ENCODE data around the gene WBP2.

Gene WBP2

DNA sequence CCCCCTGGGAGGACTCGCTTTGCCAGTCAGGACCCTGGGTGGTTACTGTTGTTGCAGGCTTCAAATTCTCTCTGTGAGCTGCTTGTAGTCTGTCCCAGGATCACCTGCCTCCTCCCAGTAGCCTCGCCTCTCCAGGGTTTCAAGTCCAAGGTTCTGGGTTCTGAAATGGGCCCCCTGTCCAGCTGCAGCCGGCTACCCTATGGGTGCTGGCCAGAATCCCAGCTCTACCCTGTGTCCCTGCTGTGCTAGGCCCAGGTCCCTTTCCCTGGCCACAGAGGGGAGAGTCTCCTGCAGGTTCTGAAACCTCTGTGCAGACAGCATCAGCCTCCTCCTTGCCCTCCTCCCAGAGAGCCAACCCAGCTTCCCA lies 32.4 kb downstream of the WBP2 start:
- no peak for TF ChIP-seq CTCF (IDR thresholded peaks at IDR 0.05; ENCODE audit: low read depth, low read length)
- DNase-seq (ENCODE audit: low read depth, low spot score), result no peak
- no peak overlapping the region for H3K4me3 ChIP-seq (ENCODE audit: low read depth, low read length)
- in situ Hi-C loops (cut with HindIII; ENCODE audit: low sequenced_read_pairs), result no loop called here

DNA sequence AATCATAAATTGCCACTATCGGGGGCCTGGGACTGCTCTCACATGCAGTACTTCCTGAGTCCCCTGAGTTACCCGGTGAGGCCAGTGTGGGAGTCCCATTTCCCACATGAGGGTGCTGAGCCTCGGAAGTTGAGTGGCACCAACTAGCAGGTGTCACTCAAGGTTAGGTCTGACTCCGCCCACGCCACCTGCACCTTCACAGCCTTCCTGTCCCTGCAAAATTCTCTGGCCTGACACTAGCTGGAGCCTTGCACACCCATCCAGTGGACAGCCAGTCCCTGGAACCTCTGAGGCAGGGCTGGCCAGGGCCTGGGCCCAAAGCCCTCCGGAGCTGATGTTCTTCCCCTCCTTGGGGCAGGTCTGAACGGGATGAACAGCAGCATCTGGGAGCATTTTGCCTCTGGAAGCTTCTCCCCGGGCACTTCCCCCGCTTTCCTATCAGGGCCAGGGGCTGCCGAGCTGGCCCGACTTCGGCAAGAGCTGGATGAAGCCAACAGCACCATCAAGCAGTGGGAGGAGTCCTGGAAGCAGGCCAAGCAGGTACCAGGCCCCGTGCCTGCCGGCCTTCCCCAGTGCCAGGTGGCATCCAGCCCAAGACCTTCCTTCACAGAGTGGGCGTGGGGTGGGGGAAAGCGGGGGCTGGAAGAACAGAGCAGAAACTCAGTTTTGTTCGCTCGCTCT lies 32.9 kb downstream of the WBP2 start:
- H3K4me3 ChIP-seq (ENCODE audit: low read depth, low read length), result no peak overlapping the region
- TF ChIP-seq CTCF (IDR thresholded peaks at IDR 0.05; ENCODE audit: low read depth, low read length), result no peak
- in situ Hi-C loops (cut with HindIII; ENCODE audit: low sequenced_read_pairs), result no loop called here
- DNase-seq (ENCODE audit: low read depth, low spot score), result no peak

- no peak overlapping the region for H3K4me3 ChIP-seq (ENCODE audit: low read depth, low read length)
- TF ChIP-seq CTCF (IDR thresholded peaks at IDR 0.05; ENCODE audit: low read depth, low read length), result no peak
- in situ Hi-C loops (cut with HindIII; ENCODE audit: low sequenced_read_pairs), result no loop called here
- no peak for DNase-seq (ENCODE audit: low read depth, low spot score)
Measured at GRCh38 chr17:75821552-75821951, 33.6 kb downstream of the WBP2 start.

- in situ Hi-C loops (cut with HindIII; ENCODE audit: low sequenced_read_pairs), result no loop called here
- TF ChIP-seq CTCF (IDR thresholded peaks at IDR 0.05; ENCODE audit: low read depth, low read length), result no peak
- DNase-seq (ENCODE audit: low read depth, low spot score), result no peak
- no peak overlapping the region for H3K4me3 ChIP-seq (ENCODE audit: low read depth, low read length)
Measured at GRCh38 chr17:75820094-75821080, 34.7 kb downstream of the WBP2 start.

DNA sequence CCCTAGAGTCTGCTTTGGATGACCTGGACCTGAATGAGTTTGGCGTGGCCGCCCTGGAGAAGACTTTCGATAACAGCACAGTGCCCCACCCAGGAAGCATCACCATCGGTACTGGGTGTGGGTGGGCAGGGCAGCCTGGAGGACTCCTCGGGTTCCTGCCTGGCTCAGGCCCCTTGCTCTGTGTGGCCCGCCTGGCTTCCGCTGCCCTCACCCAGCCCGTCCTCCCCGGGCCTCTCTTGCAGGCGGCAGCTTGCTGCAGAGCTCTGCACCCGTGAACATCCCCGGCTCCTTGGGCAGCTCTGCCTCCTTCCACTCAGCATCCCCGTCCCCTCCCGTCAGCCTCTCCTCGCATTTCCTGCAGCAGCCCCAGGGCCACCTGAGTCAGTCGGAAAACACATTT lies 35.5 kb downstream of the WBP2 start:
- no peak for TF ChIP-seq CTCF (IDR thresholded peaks at IDR 0.05; ENCODE audit: low read depth, low read length)
- no peak for DNase-seq (ENCODE audit: low read depth, low spot score)
- H3K4me3 ChIP-seq (ENCODE audit: low read depth, low read length), result no peak overlapping the region
- in situ Hi-C loops (cut with HindIII; ENCODE audit: low sequenced_read_pairs), result no loop called here

DNA sequence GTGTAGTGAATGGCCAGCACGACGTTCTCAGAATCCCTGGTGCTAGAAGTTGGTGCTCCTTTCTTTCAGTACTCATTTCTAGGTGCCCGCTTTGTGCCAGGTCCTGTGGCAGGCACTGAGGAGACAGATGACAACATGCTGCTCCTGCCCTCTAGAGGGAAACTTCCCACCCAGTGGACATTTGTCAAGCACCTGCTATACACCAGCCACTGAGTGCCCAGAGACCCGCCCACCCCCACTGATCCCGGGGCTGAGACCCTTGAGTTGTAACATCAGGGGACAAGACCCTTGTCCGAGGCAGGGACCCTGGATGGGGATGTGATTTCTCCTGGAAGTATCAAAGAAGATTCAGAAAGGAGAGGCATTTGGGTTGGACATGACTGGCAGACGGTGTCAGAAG lies 36.0 kb downstream of the WBP2 start:
- no peak overlapping the region for H3K4me3 ChIP-seq (ENCODE audit: low read depth, low read length)
- TF ChIP-seq CTCF (IDR thresholded peaks at IDR 0.05; ENCODE audit: low read depth, low read length), result no peak
- in situ Hi-C loops (cut with HindIII; ENCODE audit: low sequenced_read_pairs), result no loop called here
- DNase-seq (ENCODE audit: low read depth, low spot score), result no peak
